ENCODE results near the gene KRT80. TPM values are rescaled to one million over a fixed set of nuclear protein-coding genes. Genes with fewer than 3 reads are reported as not detected.

KRT80 gene
- polyA plus RNA-seq, 3 donors = 0.18 to 0.52 (median 0.37) TPM

GRCh38 chr12:52171950-52172512 lies 19.8 kb downstream of the KRT80 start:
- no peaks in the 10 kb centered on the region for H3K79me2 ChIP-seq (ENCODE audit: insufficient read depth, low read length)
- no peak overlapping the region for H3K4me3 ChIP-seq (replicated peaks in 1 of 3; ENCODE audit: low read depth in 2 of 3, low read length in 3 of 3)
- intact Hi-C loops (cut with micrococcal nuclease) = no loop called here
- no peak overlapping the region for H3K4me2 ChIP-seq (replicated peaks; ENCODE audit: extremely low read depth, low read length, poor library complexity, severe bottlenecking)
- H3K9ac ChIP-seq (ENCODE audit: insufficient read depth, low read length, poor library complexity, severe bottlenecking) = peak overlapping the region; percentile 15
- H2AFZ ChIP-seq (ENCODE audit: insufficient read depth, low read depth, low read length, poor library complexity, severe bottlenecking) = peak overlapping the region; percentile 61
- Mint-ChIP-seq H3K27ac (peak overlapping the region in 4 of 7 donors; percentile 8 to 83 (median 80)), H3K9me3 (peaks cover 0 to 1% (median 0%) of the 10 kb centered on the region in 7 donors), H3K27me3 (ENCODE audit: low read depth in 3 of 3) (peaks cover 0 to 4% (median 0%) of the 10 kb centered on the region in 3 donors), H3K4me3 (no peak overlapping the region), H3K36me3 (no peaks in the 10 kb centered on the region), H3K4me1 (peaks cover 37% of the 10 kb centered on the region)
- H3K27ac ChIP-seq (ENCODE audit: low read depth in 1 of 2, low read length in 2 of 2) = peak overlapping the region in 1 of 2 donors; percentile 48
- H3K36me3 ChIP-seq (replicated peaks in 1 of 2; ENCODE audit: control insufficient read depth in 1 of 2, insufficient read depth in 2 of 2, low read length in 2 of 2) = no peaks in the 10 kb centered on the region
- H4K20me1 ChIP-seq (ENCODE audit: insufficient read depth, low read length) = no peaks in the 10 kb centered on the region
- no peaks in the 10 kb centered on the region for H3K9me3 ChIP-seq (replicated peaks in 1 of 2; ENCODE audit: control insufficient read depth in 1 of 2, insufficient read depth in 1 of 2, low read length in 2 of 2)
- peak; percentile 49 to 52 (median 49) for DNase-seq
- peak; percentile 48 for TF ChIP-seq CTCF (IDR thresholded peaks at IDR 0.05)
- 57% methylated on average over 10 of the region's 10 CpGs for WGBS (ENCODE audit: insufficient coverage)
- H3K4me1 ChIP-seq (ENCODE audit: control insufficient read depth in 1 of 2, insufficient read depth in 2 of 2, low read length in 2 of 2) = peaks cover 18 to 42% of the 10 kb centered on the region in 2 donors
- no peaks in the 10 kb centered on the region for H3K27me3 ChIP-seq (ENCODE audit: control insufficient read depth in 2 of 2, insufficient read depth in 2 of 2, low read length in 2 of 2)

DNA sequence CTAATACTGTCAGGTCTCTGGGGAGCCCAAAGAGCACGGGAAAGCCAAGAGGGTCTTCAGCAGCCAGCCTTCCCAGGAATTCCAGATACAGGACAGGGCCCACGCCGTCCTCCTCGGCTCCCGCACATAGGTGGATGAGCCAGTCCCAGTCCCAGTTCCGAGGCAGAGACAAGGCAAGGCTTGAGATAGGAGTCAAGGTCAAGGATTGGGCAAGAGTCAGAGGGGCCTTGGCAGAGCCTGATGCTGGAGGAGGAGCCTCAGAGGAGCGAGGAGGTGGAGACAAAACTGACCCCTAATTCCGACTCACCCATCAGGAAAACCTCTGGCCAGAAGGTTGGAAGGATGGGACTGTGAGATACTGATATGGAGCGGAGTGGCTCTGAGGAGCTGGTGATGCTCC lies 21.0 kb downstream of the KRT80 start:
- peaks cover 21 to 42% of the 10 kb centered on the region in 2 donors for H3K4me1 ChIP-seq (ENCODE audit: control insufficient read depth in 1 of 2, insufficient read depth in 2 of 2, low read length in 2 of 2)
- intact Hi-C loops (cut with micrococcal nuclease) = no loop called here
- no peaks in the 10 kb centered on the region for H4K20me1 ChIP-seq (ENCODE audit: insufficient read depth, low read length)
- WGBS (ENCODE audit: insufficient coverage) = 98% methylated on average over 6 of the region's 9 CpGs
- no peak for TF ChIP-seq CTCF (IDR thresholded peaks at IDR 0.05)
- no peaks in the 10 kb centered on the region for H3K36me3 ChIP-seq (replicated peaks in 1 of 2; ENCODE audit: control insufficient read depth in 1 of 2, insufficient read depth in 2 of 2, low read length in 2 of 2)
- H3K27ac ChIP-seq (ENCODE audit: low read depth in 1 of 2, low read length in 2 of 2) = no peak overlapping the region
- H3K4me3 Mint-ChIP-seq = no peak overlapping the region
- H3K9me3 Mint-ChIP-seq = peaks cover 0 to 1% (median 0%) of the 10 kb centered on the region in 7 donors
- peaks cover 0 to 4% (median 0%) of the 10 kb centered on the region in 3 donors for H3K27me3 Mint-ChIP-seq (ENCODE audit: low read depth in 3 of 3)
- H3K4me2 ChIP-seq (replicated peaks; ENCODE audit: extremely low read depth, low read length, poor library complexity, severe bottlenecking) = no peak overlapping the region
- H2AFZ ChIP-seq (ENCODE audit: insufficient read depth, low read depth, low read length, poor library complexity, severe bottlenecking) = no peak overlapping the region
- peaks cover 37% of the 10 kb centered on the region for H3K4me1 Mint-ChIP-seq
- H3K27me3 ChIP-seq (ENCODE audit: control insufficient read depth in 2 of 2, insufficient read depth in 2 of 2, low read length in 2 of 2) = no peaks in the 10 kb centered on the region
- H3K4me3 ChIP-seq (replicated peaks in 1 of 3; ENCODE audit: low read depth in 2 of 3, low read length in 3 of 3) = no peak overlapping the region
- H3K27ac Mint-ChIP-seq = peak overlapping the region in 3 of 7 donors; percentile 54 to 73 (median 58)
- H3K9ac ChIP-seq (ENCODE audit: insufficient read depth, low read length, poor library complexity, severe bottlenecking) = no peak overlapping the region
- H3K36me3 Mint-ChIP-seq = no peaks in the 10 kb centered on the region
- H3K79me2 ChIP-seq (ENCODE audit: insufficient read depth, low read length) = no peaks in the 10 kb centered on the region
- DNase-seq = no peak
- H3K9me3 ChIP-seq (replicated peaks in 1 of 2; ENCODE audit: control insufficient read depth in 1 of 2, insufficient read depth in 1 of 2, low read length in 2 of 2) = no peaks in the 10 kb centered on the region
